Measurements from ENCODE around the gene COX5A. TPM values are rescaled to one million over a fixed set of nuclear protein-coding genes. Genes with fewer than 3 reads are reported as not detected.

COX5A gene
- total RNA-seq: 134 TPM
- long read RNA-seq, transcript COX5A-201 (5 exons, 1,268 nt): major isoform, 92 of 104 reads
- long read RNA-seq, partial matches to known transcripts: 1 of 104 reads
- long read RNA-seq, other reads (novel, unspliced or antisense): 7 of 104 reads

DNA sequence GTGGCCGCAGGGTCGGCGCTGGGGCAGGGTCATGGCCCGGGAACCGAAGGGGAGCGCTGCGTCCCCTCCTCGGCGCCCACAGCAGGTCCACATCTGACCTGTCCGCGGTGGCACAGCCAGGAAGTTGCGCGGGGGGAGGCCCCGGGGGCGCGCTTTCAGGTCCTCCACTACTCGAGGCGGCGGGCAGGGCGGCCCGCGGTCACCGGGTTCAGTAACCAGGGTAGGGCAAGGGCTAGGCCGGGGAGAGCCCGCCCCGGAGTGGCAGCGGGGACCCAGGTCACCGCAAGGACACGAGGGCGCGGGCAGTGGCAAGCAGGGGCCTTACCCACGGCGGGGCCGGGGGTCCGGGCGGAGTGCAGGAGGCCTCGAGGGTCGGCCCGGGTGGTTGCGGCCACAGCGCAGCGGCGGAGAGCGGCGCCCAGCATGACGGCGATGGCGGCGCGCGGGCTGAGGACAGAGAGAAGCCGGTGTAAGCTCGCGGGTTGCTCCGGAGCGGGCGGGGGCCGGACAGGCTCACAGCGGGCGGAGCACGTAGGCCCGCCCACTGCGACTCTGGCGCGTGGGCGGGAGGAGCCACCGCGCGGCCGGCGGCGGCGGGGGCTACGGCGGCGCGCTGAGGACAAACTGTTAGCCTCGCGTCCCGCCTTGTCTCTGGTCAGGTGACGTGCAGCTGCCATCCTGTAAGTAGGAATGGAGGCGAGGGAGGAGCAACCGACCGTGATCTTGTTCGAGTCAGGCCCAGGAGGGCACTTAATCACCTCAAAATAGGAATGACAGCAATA lies at the start of gene COX5A:
TSS of gene COX5A (minus strand) at position 484 of the 782 bp plus-strand sequence. CDS start at position 425, 59 bp downstream.
- DNase-seq: peak; percentile 97
- TF ChIP-seq, protein P1, sequence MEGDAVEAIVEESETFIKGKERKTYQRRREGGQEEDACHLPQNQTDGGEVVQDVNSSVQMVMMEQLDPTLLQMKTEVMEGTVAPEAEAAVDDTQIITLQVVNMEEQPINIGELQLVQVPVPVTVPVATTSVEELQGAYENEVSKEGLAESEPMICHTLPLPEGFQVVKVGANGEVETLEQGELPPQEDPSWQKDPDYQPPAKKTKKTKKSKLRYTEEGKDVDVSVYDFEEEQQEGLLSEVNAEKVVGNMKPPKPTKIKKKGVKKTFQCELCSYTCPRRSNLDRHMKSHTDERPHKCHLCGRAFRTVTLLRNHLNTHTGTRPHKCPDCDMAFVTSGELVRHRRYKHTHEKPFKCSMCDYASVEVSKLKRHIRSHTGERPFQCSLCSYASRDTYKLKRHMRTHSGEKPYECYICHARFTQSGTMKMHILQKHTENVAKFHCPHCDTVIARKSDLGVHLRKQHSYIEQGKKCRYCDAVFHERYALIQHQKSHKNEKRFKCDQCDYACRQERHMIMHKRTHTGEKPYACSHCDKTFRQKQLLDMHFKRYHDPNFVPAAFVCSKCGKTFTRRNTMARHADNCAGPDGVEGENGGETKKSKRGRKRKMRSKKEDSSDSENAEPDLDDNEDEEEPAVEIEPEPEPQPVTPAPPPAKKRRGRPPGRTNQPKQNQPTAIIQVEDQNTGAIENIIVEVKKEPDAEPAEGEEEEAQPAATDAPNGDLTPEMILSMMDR (IDR thresholded peaks at IDR 0.05): no peak
- intact Hi-C loops (cut with DNase I): no loop called here

DNA sequence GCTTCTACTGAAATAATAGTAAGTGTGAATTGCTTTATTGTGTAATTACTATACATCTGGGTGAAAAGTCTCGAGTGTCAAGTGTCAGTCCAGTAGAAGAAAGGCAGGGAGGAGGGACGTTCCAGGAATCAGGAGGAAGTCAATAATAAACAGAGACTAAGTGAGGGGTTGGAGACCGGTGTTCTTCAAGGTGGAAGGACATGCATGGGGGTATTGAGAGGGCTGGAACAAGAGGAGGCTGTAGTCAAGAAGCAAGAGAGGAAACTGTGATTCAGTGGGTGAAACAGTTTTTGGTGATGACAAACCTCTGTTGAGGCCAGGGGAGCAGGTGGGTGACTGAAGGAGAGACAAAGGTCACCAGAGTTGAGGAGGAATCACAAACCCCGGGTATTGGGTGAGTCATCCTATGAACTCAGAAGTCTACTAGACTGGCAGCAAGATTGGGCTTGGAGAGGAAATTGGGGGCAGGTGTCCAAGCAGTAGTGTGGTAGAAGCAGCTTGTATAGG lies 45.9 kb upstream of the COX5A start:
- H3K4me1 ChIP-seq: no peaks in the 10 kb centered on the region
- H3K27ac ChIP-seq: no peak overlapping the region
- TF ChIP-seq, protein P1 (IDR thresholded peaks at IDR 0.05): no peak
- intact Hi-C loops (cut with DNase I): no loop called here
- H3K9me3 ChIP-seq: no peaks in the 10 kb centered on the region
- peaks cover 4% of the 10 kb centered on the region for H3K27me3 ChIP-seq (ENCODE audit: low read depth)
- no peak overlapping the region for H3K4me3 ChIP-seq
- H3K36me3 ChIP-seq: no peaks in the 10 kb centered on the region
- peak; percentile 49 to 71 for ATAC-seq
- no peak for DNase-seq

More for the DNA sequence above, at the start of gene COX5A:
- Histone ChIP-seq H3K4me1 (peaks cover 37% of the 10 kb centered on the region), H3K27ac (peak within 1 kb of the TSS; percentile 95), H3K9me3 (no peaks in the 10 kb centered on the region), H3K4me3 (peak within 1 kb of the TSS; percentile 98), H3K27me3 (ENCODE audit: low read depth) (no peaks in the 10 kb centered on the region), H3K36me3 (no peaks in the 10 kb centered on the region)
- peak; percentile 99 to 100 for ATAC-seq

DNA sequence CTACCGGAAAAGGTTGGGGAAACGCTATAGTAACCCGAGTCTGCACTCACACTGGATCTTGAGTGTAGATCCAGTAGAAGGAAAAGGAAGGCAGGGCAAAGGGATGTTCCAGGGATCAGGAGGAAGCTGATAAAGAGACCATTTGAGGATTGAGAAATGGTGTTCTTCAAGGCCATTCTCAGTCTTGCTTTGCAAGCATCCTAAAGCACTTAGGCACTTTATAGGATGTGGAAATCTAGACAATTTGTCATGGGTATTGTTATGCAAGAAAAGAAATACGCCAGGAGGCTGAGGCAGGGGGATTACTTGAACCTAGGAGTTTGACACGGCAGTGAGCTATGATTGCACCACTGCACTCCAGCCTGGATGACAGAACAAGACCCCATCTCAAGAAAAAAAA lies 44.3 kb upstream of the COX5A start:
- TF ChIP-seq, protein P1 (IDR thresholded peaks at IDR 0.05): no peak
- H3K27ac ChIP-seq: no peak overlapping the region
- no peak for ATAC-seq
- no peak overlapping the region for H3K4me3 ChIP-seq
- H3K27me3 ChIP-seq (ENCODE audit: low read depth): peaks cover 4% of the 10 kb centered on the region
- H3K9me3 ChIP-seq: no peaks in the 10 kb centered on the region
- DNase-seq: no peak
- H3K4me1 ChIP-seq: no peaks in the 10 kb centered on the region
- no peaks in the 10 kb centered on the region for H3K36me3 ChIP-seq
- intact Hi-C loops (cut with DNase I): no loop called here

DNA sequence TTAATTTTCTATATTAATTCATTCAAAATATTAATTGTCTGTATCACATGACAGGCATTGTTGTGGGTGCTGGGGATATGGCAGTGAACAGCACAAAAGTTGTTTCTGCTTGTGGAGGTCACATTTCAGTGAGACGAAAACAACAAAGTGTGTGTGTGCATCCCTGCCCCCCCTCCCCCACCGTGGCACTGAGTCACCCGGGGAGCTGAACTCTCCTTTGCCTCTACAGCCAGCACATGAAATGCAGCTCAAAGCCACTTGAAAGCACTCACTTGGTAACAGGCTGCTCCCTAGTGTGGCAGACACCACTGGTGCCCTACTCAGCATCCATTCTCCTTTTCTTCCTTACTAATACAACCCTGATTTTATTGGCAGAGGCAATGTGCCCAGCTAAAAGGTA lies 40.6 kb upstream of the COX5A start:
- intact Hi-C loops (cut with DNase I): no loop called here
- no peak overlapping the region for H3K4me3 ChIP-seq
- H3K4me1 ChIP-seq: no peaks in the 10 kb centered on the region
- TF ChIP-seq, protein P1 (IDR thresholded peaks at IDR 0.05): no peak
- H3K9me3 ChIP-seq: no peaks in the 10 kb centered on the region
- H3K27me3 ChIP-seq (ENCODE audit: low read depth): peaks cover 3% of the 10 kb centered on the region
- peak; percentile 66 to 83 for ATAC-seq
- DNase-seq: no peak
- no peak overlapping the region for H3K27ac ChIP-seq
- H3K36me3 ChIP-seq: no peaks in the 10 kb centered on the region

DNA sequence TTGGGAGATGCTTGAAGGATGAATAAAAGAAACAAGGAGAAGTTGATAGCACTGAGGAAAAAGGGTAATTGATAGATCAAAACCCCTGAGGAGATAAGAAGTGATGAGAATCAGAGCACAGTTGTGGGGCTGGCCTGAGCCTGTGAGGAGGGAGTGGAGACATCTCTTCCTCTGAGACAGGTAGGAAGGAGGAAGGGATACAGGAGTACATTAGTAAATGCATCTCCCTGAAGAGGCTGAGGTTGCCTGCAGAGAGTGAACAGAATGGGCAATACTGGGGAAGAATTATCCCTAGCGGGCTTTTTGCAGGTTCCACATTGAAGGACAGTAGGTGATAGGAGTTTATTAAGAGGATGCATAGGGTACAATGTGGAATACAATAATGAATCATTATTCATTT lies 40.2 kb upstream of the COX5A start:
- no peak overlapping the region for H3K27ac ChIP-seq
- no peaks in the 10 kb centered on the region for H3K9me3 ChIP-seq
- ATAC-seq (no peak), DNase-seq (no peak)
- no peak overlapping the region for H3K4me3 ChIP-seq
- no peaks in the 10 kb centered on the region for H3K27me3 ChIP-seq (ENCODE audit: low read depth)
- H3K36me3 ChIP-seq: no peaks in the 10 kb centered on the region
- intact Hi-C loops (cut with DNase I): no loop called here
- TF ChIP-seq, protein P1 (IDR thresholded peaks at IDR 0.05): no peak
- no peaks in the 10 kb centered on the region for H3K4me1 ChIP-seq

All from lower lobe of right lung (tissue), 2 donors.